Spinal cord (tissue), 10 donors: ENCODE measurements around the gene SUPT3H. TPM values are rescaled to one million over a fixed set of nuclear protein-coding genes. Genes with fewer than 3 reads are reported as not detected.

ENCODE experiments used
- DNase-seq, 6 donors: peaks; one replicate each; pipeline versions ENCODE4 v3.0.0 to v3.0.0-alpha.2; 2013 to 2015; ENCODE audit warnings: low spot score in 6 of 6, low read depth in 4 of 6
- H3K27ac ChIP-seq: one replicate; pipeline ENCODE4 v1.5.1; 2013; ENCODE audit warnings: low read depth, low read length, control low read depth
- H3K27me3 ChIP-seq: one replicate; pipeline ENCODE4 v1.6.1; 2013; ENCODE audit warnings: low read length; ENCODE audit not compliant: control insufficient read depth, insufficient read depth
- H3K36me3 ChIP-seq: one replicate; pipeline ENCODE4 v1.6.1; 2013; ENCODE audit warnings: low read length; ENCODE audit not compliant: control insufficient read depth, insufficient read depth
- H3K4me1 ChIP-seq: one replicate; pipeline ENCODE4 v1.6.1; 2013; ENCODE audit warnings: low read length; ENCODE audit not compliant: control insufficient read depth, insufficient read depth
- H3K4me3 ChIP-seq: one replicate; pipeline ENCODE4 v1.5.1; 2013; ENCODE audit warnings: low read depth, low read length, control low read depth
- H3K9me3 ChIP-seq: one replicate; pipeline ENCODE4 v1.6.1; 2013; ENCODE audit warnings: low read length; ENCODE audit not compliant: control insufficient read depth, insufficient read depth
- WGBS: methylation state at CpG from one replicate; pipeline ENCODE4 v1.1.5; 2013; ENCODE audit warnings: missing lambda C conversion rate; ENCODE audit not compliant: insufficient coverage; 5-methylcytosine and 5-hydroxymethylcytosine counted together
- polyA plus RNA-seq, 2 donors: library from polyadenylated mRNA; unstranded; fragments of 120-200 nt; gene quantifications; one replicate each; pipeline ENCODE4 v1.2.1, GENCODE V29; 2013; ENCODE audit not compliant: insufficient read length in 2 of 2
- total RNA-seq, 2 donors: library from RNA; depleted of rRNA in 1 of 2; stranded (reverse); fragments of 120-200 nt in 1 of 2; fragments of >200 nt in 1 of 2; gene quantifications; one replicate each; pipeline versions ENCODE4 v1.2.3 to v1.2.4, GENCODE V29; 2013 to 2014
- donor health status: healthy.

Gene SUPT3H
- total and polyA plus RNA-seq, 4 donors = 12.2 to 27.7 (median 18.2) TPM

DNA sequence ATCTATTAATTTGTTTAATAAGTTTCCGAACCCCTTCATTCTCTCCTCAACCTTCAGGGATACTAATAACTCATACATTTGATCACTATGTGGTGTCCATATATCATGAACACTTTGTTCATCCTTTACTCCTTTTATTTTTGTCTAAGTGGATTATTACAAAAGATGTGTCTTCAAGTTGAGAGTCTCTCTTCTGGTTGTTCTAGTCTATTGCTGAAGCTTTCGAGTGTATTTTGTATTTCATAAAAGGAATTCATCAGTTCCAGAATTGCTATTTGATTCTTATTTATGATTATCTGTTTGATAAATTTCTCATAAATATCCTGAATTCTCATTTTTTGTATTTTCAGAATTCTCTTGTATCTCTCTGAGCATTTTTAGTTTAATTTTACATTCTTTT, 146.1 kb downstream of the SUPT3H start:
- no peaks in the 10 kb centered on the region for H3K4me1 ChIP-seq
- DNase-seq = no peak
- no peaks in the 10 kb centered on the region for H3K9me3 ChIP-seq
- H3K4me3 ChIP-seq = no peak overlapping the region
- WGBS = no CpG with 5 or more reads among the region's 2 CpGs
- no peak overlapping the region for H3K27ac ChIP-seq
- no peaks in the 10 kb centered on the region for H3K36me3 ChIP-seq
- no peaks in the 10 kb centered on the region for H3K27me3 ChIP-seq

- Histone ChIP-seq H3K27me3 (no peaks in the 10 kb centered on the region), H3K9me3 (no peaks in the 10 kb centered on the region), H3K36me3 (no peaks in the 10 kb centered on the region), H3K4me3 (no peak overlapping the region), H3K27ac (no peak overlapping the region), H3K4me1 (no peaks in the 10 kb centered on the region)
- no peak for DNase-seq
- no CpG with 5 or more reads among the region's 1 CpG for WGBS
Observed at GRCh38 chr6:45229416-45229815, 148.3 kb downstream of the SUPT3H start.

DNA sequence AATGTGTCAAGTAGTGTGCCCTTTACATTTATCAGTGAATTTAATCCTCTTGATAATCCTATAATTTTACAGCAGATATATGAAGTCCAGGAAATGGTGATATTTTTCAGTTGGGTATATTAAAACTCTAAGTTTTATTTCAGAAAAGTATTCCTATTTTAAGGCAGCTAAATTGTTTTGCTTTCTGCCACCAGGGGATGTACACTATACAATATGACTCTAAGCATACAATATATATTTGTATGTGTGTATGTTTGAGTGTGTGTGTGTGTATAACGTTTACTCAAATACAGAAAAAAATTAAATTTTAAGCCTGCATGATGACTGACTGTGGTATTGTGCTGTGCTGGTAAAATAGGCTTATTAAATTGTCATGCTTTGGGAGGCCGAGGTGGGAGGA, 151.7 kb downstream of the SUPT3H start:
- Histone ChIP-seq H3K27me3 (no peaks in the 10 kb centered on the region), H3K36me3 (no peaks in the 10 kb centered on the region), H3K4me1 (no peaks in the 10 kb centered on the region), H3K4me3 (no peak overlapping the region), H3K27ac (no peak overlapping the region), H3K9me3 (no peaks in the 10 kb centered on the region)
- 100% methylated on average over 1 of the region's 2 CpGs for WGBS
- no peak for DNase-seq

- Histone ChIP-seq H3K4me3 (no peak overlapping the region), H3K36me3 (no peaks in the 10 kb centered on the region), H3K9me3 (no peaks in the 10 kb centered on the region), H3K27me3 (no peaks in the 10 kb centered on the region), H3K27ac (no peak overlapping the region), H3K4me1 (no peaks in the 10 kb centered on the region)
- WGBS = no CpG with 5 or more reads among the region's 1 CpG
- DNase-seq = no peak
Observed at GRCh38 chr6:45222380-45222779, 155.4 kb downstream of the SUPT3H start.

GRCh38 chr6:45215759-45216158, 162.0 kb downstream of the SUPT3H start:
- no peaks in the 10 kb centered on the region for H3K36me3 ChIP-seq
- no peaks in the 10 kb centered on the region for H3K27me3 ChIP-seq
- no peaks in the 10 kb centered on the region for H3K9me3 ChIP-seq
- no peak overlapping the region for H3K27ac ChIP-seq
- no CpG with 5 or more reads among the region's 1 CpG for WGBS
- no peak overlapping the region for H3K4me3 ChIP-seq
- H3K4me1 ChIP-seq = no peaks in the 10 kb centered on the region
- no peak for DNase-seq

- 100% methylated on average over 1 of the region's 3 CpGs for WGBS
- H3K27ac ChIP-seq = no peak overlapping the region
- no peak overlapping the region for H3K4me3 ChIP-seq
- peaks cover 7% of the 10 kb centered on the region for H3K9me3 ChIP-seq
- no peaks in the 10 kb centered on the region for H3K36me3 ChIP-seq
- H3K27me3 ChIP-seq = no peaks in the 10 kb centered on the region
- H3K4me1 ChIP-seq = no peaks in the 10 kb centered on the region
- no peak for DNase-seq
Observed at GRCh38 chr6:45212976-45213375, 164.8 kb downstream of the SUPT3H start.

DNA sequence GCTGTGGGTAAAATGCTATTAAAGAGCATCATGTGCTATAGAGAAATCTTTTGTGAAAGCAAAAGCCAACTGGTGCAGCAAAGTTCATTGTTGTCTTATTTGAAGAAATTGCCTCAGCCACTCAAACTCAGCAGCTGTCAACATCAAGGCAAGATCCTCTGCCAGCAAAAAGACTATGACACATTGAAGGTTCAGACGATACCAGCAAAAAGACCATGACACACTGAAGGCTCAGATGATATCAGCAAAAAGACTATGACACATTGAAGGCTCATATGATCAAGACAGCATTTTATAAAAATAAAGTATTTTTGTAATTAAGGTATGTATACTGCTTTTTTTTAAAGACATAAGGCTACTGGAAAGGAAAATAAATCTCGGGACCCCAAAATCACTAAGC, 168.0 kb downstream of the SUPT3H start:
- no peaks in the 10 kb centered on the region for H3K27me3 ChIP-seq
- no peak overlapping the region for H3K4me3 ChIP-seq
- DNase-seq = no peak
- no peaks in the 10 kb centered on the region for H3K4me1 ChIP-seq
- H3K36me3 ChIP-seq = no peaks in the 10 kb centered on the region
- peaks cover 7% of the 10 kb centered on the region for H3K9me3 ChIP-seq
- no peak overlapping the region for H3K27ac ChIP-seq
- 89% methylated on average over 1 of the region's 2 CpGs for WGBS

GRCh38 chr6:45206793-45207492, 170.8 kb downstream of the SUPT3H start:
- Histone ChIP-seq H3K27ac (no peak overlapping the region), H3K27me3 (no peaks in the 10 kb centered on the region), H3K4me3 (no peak overlapping the region), H3K4me1 (no peaks in the 10 kb centered on the region), H3K9me3 (peaks cover 7% of the 10 kb centered on the region), H3K36me3 (no peaks in the 10 kb centered on the region)
- WGBS = no CpG with 5 or more reads among the region's 1 CpG
- no peak for DNase-seq

GRCh38 chr6:45201484-45201883, 176.2 kb downstream of the SUPT3H start:
- no peaks in the 10 kb centered on the region for H3K27me3 ChIP-seq
- H3K27ac ChIP-seq = no peak overlapping the region
- no peaks in the 10 kb centered on the region for H3K9me3 ChIP-seq
- no peaks in the 10 kb centered on the region for H3K4me1 ChIP-seq
- H3K4me3 ChIP-seq = no peak overlapping the region
- no peaks in the 10 kb centered on the region for H3K36me3 ChIP-seq
- no peak for DNase-seq
- WGBS = 75% methylated on average over 1 of the region's 2 CpGs

DNA sequence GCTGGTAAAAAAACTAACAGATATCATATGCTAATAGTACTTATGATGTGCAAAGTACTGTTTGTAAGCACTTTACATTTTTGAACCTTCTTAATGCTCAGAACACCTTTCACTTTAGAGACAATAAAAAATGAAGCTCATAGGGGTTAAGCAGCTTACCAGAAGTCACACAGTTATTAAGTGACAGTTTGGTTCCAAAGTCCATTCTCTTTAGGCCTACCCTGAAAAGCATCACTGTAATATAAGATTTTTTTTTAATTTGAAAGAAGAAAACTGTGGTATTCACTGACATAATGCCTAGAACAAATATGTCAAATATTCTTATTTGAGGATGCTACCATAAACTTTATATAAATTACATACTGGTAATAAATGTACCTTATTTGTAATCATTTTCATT, 177.2 kb downstream of the SUPT3H start:
- no peak for DNase-seq
- Histone ChIP-seq H3K36me3 (no peaks in the 10 kb centered on the region), H3K27me3 (no peaks in the 10 kb centered on the region), H3K27ac (no peak overlapping the region), H3K9me3 (no peaks in the 10 kb centered on the region), H3K4me1 (no peaks in the 10 kb centered on the region), H3K4me3 (no peak overlapping the region)
